Parathyroid adenoma (tissue), 2 donors: ENCODE results near the gene MLLT1.

Experiments
- H2AFZ ChIP-seq: fragments of 300-600 bp; sonication (generic); one replicate; pipeline ENCODE4 v1.7.0; 2017; ENCODE audit warnings: antibody characterized with exemption, mild to moderate bottlenecking
- H3K27ac ChIP-seq: fragments of 300-600 bp; sonication (generic); one replicate; pipeline ENCODE4 v1.7.0; 2017
- H3K27me3 ChIP-seq: fragments of 300-600 bp; sonication (generic); one replicate; pipeline ENCODE4 v1.7.0; 2017; ENCODE audit warnings: low read length; ENCODE audit not compliant: control insufficient read depth, insufficient read depth
- H3K36me3 ChIP-seq: fragments of 300-600 bp; sonication (generic); one replicate; pipeline ENCODE4 v1.7.0; 2017; ENCODE audit warnings: low read length; ENCODE audit not compliant: control insufficient read depth, insufficient read depth
- H3K4me1 ChIP-seq: fragments of 300-600 bp; sonication (generic); one replicate; pipeline ENCODE4 v1.7.0; 2017; ENCODE audit warnings: control low read depth
- H3K4me2 ChIP-seq: fragments of 300-600 bp; sonication (generic); one replicate; pipeline ENCODE4 v1.7.0; 2017; ENCODE audit warnings: low read length
- H3K4me3 ChIP-seq: fragments of 300-600 bp; sonication (generic); one replicate; pipeline ENCODE4 v1.7.0; 2017; ENCODE audit warnings: low read depth, low read length
- H3K79me2 ChIP-seq: fragments of 300-600 bp; sonication (generic); one replicate; pipeline ENCODE4 v1.7.0; 2017; ENCODE audit warnings: control low read depth
- H3K9ac ChIP-seq: fragments of 300-600 bp; sonication (generic); one replicate; pipeline ENCODE4 v1.7.0; 2017; ENCODE audit warnings: mild to moderate bottlenecking
- H3K9me3 ChIP-seq: fragments of 300-600 bp; sonication (generic); one replicate; pipeline ENCODE4 v1.7.0; 2017; ENCODE audit warnings: low read length; ENCODE audit not compliant: control insufficient read depth
- CTCF ChIP-seq: fragments of 300-600 bp; sonication (generic); IDR thresholded peaks from one replicate; pipeline ENCODE4 v1.7.0; 2017; ENCODE audit warnings: antibody characterized with exemption, mild to moderate bottlenecking
- donor health status: primary hyperparathyroidism.

MLLT1 gene

DNA sequence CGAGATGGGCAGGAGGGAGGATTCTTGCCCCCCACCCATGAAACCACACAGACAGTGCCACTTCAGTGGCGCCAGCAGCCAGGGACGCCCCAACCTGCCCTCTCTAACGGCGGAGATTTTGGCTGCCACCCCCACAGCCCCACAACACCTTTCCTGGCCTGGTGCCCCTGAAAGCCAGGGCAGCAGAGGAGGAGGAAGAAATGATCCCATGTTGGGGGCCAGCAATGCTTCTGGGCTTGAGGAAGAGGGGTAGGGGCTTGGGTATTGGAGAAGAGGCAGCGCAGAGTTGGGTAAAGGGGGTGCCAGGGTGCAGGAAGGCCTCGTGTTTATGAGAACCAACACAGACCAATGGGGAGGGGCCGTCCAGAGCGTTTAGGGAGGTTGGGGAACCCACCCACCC lies 1.7 kb downstream of the MLLT1 start:
- TF ChIP-seq CTCF: no peak
- Histone ChIP-seq H3K9me3 (no peaks in the 10 kb centered on the region), H3K27ac (no peak overlapping the region), H3K4me2 (peak overlapping the region; percentile 78), H3K79me2 (peaks cover 50% of the 10 kb centered on the region), H3K36me3 (no peaks in the 10 kb centered on the region), H3K4me1 (peaks cover 46% of the 10 kb centered on the region), H3K9ac (no peak overlapping the region), H2AFZ (no peak overlapping the region), H3K4me3 (peak overlapping the region; percentile 11), H3K27me3 (no peaks in the 10 kb centered on the region)

GRCh38 chr19:6276447-6276846 lies 3.3 kb downstream of the MLLT1 start:
- Histone ChIP-seq H3K4me3 (no peak overlapping the region), H3K27ac (no peak overlapping the region), H3K4me2 (peak overlapping the region; percentile 55), H3K27me3 (no peaks in the 10 kb centered on the region), H3K36me3 (no peaks in the 10 kb centered on the region), H3K9me3 (no peaks in the 10 kb centered on the region), H2AFZ (no peak overlapping the region), H3K79me2 (peaks cover 55% of the 10 kb centered on the region), H3K9ac (no peak overlapping the region), H3K4me1 (peaks cover 60% of the 10 kb centered on the region)
- TF ChIP-seq CTCF: no peak

DNA sequence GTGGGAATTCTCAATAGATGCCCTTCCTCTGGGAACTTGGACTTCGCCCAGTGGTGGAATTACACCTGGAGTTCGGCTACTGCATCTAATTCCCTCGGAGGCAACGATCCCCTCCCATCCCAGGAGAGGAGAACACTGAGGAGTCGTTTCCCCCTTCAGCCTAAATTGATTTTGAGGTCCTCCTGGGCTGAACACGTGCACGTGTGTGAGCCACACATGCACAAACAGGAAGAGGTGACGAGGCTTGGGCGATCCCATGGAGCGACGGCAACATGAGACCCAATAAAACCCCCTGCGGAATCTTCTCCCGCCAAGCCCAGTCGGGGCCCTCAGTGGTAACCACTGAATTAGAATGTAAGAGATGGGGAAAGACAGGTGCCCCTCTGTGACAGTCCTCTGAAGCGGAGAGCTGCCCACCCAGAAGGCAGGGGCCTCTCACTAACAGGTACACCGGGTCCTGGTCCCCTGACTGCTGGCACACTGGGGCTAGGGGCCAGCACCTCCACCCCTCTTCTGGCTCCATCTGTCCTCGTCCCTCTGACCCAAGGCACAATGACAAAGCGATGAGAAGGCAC lies 4.5 kb downstream of the MLLT1 start:
- no peak for TF ChIP-seq CTCF
- Histone ChIP-seq H3K4me3 (no peak overlapping the region), H2AFZ (no peak overlapping the region), H3K9me3 (no peaks in the 10 kb centered on the region), H3K27me3 (no peaks in the 10 kb centered on the region), H3K4me1 (peaks cover 72% of the 10 kb centered on the region), H3K4me2 (no peak overlapping the region), H3K79me2 (peaks cover 65% of the 10 kb centered on the region), H3K27ac (no peak overlapping the region), H3K36me3 (no peaks in the 10 kb centered on the region), H3K9ac (no peak overlapping the region)

- H3K9ac ChIP-seq: no peak overlapping the region
- H3K4me3 ChIP-seq: no peak overlapping the region
Measured at GRCh38 chr19:6274756-6275155, 5.0 kb downstream of the MLLT1 start.

More at GRCh38 chr19:6274756-6275155, 5.0 kb downstream of the MLLT1 start:
- Histone ChIP-seq H3K79me2 (peaks cover 70% of the 10 kb centered on the region), H3K36me3 (no peaks in the 10 kb centered on the region), H2AFZ (no peak overlapping the region), H3K4me2 (no peak overlapping the region), H3K27ac (peak overlapping the region; percentile 93), H3K4me1 (peaks cover 77% of the 10 kb centered on the region), H3K9me3 (no peaks in the 10 kb centered on the region), H3K27me3 (no peaks in the 10 kb centered on the region)
- TF ChIP-seq CTCF: no peak
